Activated CD8-positive, alpha-beta T cell treated with anti-CD3 and anti-CD28 coated beads for 36 hours (primary cell): ENCODE measurements around the gene TBL3. TPM values are rescaled to one million over a fixed set of nuclear protein-coding genes. Genes with fewer than 3 reads are reported as not detected.
A peak's percentile ranks its signal among the peaks of the same experiment; 100 is the strongest.

Experiments used
- ATAC-seq: fragments of 200-7000 bp; cut with Tn5 transposase; one replicate; pipeline ENCODE4 v1.10.0; 2021; ENCODE audit warnings: mild to moderate bottlenecking, moderate library complexity
- CTCF ChIA-PET: fragments of 350-600 bp; sonication (Branson Sonifier 250); formaldehyde crosslinking; loops from one replicate; lab custom pipeline; 2021; ENCODE audit warnings: antibody characterized with exemption; lab: Charles Lee
- POLR2A ChIA-PET: fragments of 350-600 bp; sonication (Branson Sonifier 250); formaldehyde crosslinking; loops from one replicate; lab custom pipeline; 2021; ENCODE audit warnings: antibody characterized with exemption; lab: Charles Lee
- DNase-seq: peaks from one replicate; pipeline ENCODE4 v3.0.0-alpha.2; 2020
- H3K27ac Mint-ChIP-seq: one replicate; pipeline ENCODE4 v1.8.0; 2021; ENCODE audit warnings: mild to moderate bottlenecking, mixed read lengths
- H3K27me3 Mint-ChIP-seq: one replicate; pipeline ENCODE4 v1.8.0; 2021; ENCODE audit warnings: mixed read lengths
- H3K36me3 Mint-ChIP-seq: one replicate; pipeline ENCODE4 v1.8.0; 2021; ENCODE audit warnings: low read depth, mixed read lengths
- H3K4me1 Mint-ChIP-seq: one replicate; pipeline ENCODE4 v1.8.0; 2021; ENCODE audit warnings: low read depth, mixed read lengths
- H3K4me3 Mint-ChIP-seq: one replicate; pipeline ENCODE4 v1.8.0; 2021; ENCODE audit warnings: mild to moderate bottlenecking, moderate library complexity, mixed read lengths
- H3K9me3 Mint-ChIP-seq: one replicate; pipeline ENCODE4 v1.8.0; 2021; ENCODE audit warnings: mixed read lengths
- intact Hi-C: fragments of 100-400 bp; cut with micrococcal nuclease; formaldehyde crosslinking; loops from one replicate; pipeline ENCODE4 v1.10.0; 2022
- total RNA-seq, 2 experiments: library from RNA; stranded (reverse); gene quantifications; one replicate each; pipeline ENCODE4 v1.2.3, GENCODE V29; 2021
- TF ChIP-seq, protein P1 (sequence below): fragments of 200-600 bp; IDR thresholded peaks from one replicate; pipeline ENCODE4 v1.8.0; 2022; ENCODE audit warnings: antibody characterized with exemption, mild to moderate bottlenecking

TBL3 gene
- total RNA-seq, 2 experiments from 2014 or later, result 54.4 to 56.0 TPM

DNA sequence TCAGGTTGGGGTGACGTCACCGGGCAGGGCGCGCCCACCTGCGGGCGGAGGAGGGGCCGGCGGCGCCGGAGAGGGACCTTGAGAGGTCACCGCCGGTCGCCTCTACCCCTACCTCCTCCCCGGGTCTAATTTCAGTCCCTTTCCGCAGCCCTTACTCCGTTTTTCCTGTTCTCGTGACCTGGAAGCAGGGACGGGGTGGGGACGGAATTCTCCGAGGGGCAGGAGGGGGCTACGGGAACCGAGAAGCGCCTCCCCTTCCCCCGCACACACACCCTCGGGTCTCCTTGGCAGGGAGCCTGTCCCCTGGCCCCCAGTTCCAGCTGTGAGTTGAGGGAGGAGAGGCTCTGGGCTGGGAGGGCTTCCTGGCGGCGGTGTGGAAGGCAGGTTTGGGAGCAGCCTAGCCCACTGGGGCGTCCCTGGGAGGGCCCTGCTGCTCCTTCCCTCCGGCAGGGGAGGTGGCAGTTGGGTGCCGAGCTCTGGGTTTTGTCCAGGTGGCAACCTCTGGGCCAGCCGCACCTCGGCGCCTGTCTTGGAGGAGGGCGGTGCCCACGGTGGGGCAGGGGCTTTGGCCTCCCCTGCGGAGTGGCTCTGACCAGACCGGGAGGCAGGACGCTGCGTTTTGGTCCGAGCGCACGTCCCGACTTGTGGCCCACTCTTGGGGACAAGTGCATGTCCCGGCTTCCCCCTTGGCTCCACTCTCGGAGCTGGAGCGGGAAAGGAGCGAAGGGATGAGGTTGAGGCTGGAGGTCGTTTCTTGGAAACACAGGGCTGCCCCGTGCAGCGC is 18.7 kb downstream of the TBL3 start:
- H3K36me3 Mint-ChIP-seq, result peaks cover 18% of the 10 kb centered on the region
- peak overlapping the region; percentile 76 for H3K27ac Mint-ChIP-seq
- H3K4me3 Mint-ChIP-seq, result peak overlapping the region; percentile 71
- ChIA-PET CTCF (interaction anchor here (0.7 kb wide), 1 partner anchor 14 kb away, joined by 3 read pairs; no protein-coding TSS in a partner anchor), POLR2A (interaction anchor here (0.6 to 29.2 kb wide), 8 partner anchors 9 to 225 kb away, joined by 3 to 505 read pairs (median 4); partner anchors contain the start of genes NDUFB10, NOXO1, PGP and RNF151)
- DNase-seq (peak; percentile 69), ATAC-seq (peak; percentile 6)
- H3K27me3 Mint-ChIP-seq, result peaks cover 18% of the 10 kb centered on the region
- TF ChIP-seq, protein P1, sequence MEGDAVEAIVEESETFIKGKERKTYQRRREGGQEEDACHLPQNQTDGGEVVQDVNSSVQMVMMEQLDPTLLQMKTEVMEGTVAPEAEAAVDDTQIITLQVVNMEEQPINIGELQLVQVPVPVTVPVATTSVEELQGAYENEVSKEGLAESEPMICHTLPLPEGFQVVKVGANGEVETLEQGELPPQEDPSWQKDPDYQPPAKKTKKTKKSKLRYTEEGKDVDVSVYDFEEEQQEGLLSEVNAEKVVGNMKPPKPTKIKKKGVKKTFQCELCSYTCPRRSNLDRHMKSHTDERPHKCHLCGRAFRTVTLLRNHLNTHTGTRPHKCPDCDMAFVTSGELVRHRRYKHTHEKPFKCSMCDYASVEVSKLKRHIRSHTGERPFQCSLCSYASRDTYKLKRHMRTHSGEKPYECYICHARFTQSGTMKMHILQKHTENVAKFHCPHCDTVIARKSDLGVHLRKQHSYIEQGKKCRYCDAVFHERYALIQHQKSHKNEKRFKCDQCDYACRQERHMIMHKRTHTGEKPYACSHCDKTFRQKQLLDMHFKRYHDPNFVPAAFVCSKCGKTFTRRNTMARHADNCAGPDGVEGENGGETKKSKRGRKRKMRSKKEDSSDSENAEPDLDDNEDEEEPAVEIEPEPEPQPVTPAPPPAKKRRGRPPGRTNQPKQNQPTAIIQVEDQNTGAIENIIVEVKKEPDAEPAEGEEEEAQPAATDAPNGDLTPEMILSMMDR, result no peak
- no peaks in the 10 kb centered on the region for H3K9me3 Mint-ChIP-seq
- intact Hi-C loops, result no loop called here
- peaks cover 12% of the 10 kb centered on the region for H3K4me1 Mint-ChIP-seq

DNA sequence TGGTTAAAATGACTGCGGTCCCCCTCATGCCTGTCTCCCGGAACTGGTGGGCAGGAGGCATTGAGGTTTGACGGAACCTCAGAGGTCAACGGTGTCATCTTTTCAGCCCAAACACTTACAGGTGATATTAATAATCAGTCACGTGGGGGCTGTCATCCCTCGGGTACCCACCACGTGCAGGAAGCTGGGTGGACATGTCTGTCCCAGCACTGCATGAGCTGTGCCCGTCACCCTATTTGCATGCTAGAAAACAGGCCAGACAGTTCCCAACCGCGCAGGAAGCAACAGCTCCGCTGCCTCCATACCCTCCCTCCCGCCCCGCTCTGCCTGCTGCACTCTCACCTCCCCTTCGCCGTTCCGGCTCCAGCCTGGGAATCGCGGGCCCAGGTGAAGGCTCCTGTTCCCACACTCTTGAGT is 19.3 kb downstream of the TBL3 start:
- intact Hi-C loops, result no loop called here
- peaks cover 14% of the 10 kb centered on the region for H3K36me3 Mint-ChIP-seq
- peak overlapping the region; percentile 71 for H3K4me3 Mint-ChIP-seq

DNA sequence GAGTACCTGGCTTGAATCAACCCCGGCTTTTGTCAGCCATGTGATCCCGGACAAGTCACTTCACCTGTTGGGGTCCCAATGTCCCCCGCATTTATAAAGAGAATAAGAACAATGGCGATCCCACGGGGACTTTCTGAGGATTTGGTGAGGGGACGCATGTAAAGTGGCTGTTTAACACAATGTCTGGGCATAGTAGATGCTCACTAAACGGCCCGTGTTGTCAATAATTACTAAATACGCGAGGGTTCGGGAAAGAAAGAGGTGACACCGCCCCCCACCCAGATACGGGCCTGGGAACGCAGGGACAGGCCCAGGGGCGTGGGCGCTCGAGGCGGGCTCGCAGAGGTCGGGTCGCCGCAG is 19.7 kb downstream of the TBL3 start:
- intact Hi-C loops, result no loop called here
- CTCF ChIA-PET, result interaction anchor here (1.1 to 3.2 kb wide), 2 partner anchors 12 to 20 kb away, joined by 3 to 34 read pairs; partner anchors contain the start of gene TBL3

More for the DNA sequence above, 19.3 kb downstream of the TBL3 start:
- Mint-ChIP-seq H3K27ac (peak overlapping the region; percentile 76), H3K9me3 (no peaks in the 10 kb centered on the region), H3K27me3 (peaks cover 18% of the 10 kb centered on the region), H3K4me1 (peaks cover 14% of the 10 kb centered on the region)
- TF ChIP-seq, protein P1, result no peak
- CTCF ChIA-PET, result interaction anchor here (3.2 kb wide), 1 partner anchor 13 kb away, joined by 34 read pairs; no protein-coding TSS in a partner anchor
- ATAC-seq (peak; percentile 46), DNase-seq (peak; percentile 87)
- POLR2A ChIA-PET, result interaction anchor here (0.6 to 29.2 kb wide), 9 partner anchors 10 to 224 kb away, joined by 3 to 505 read pairs (median 4); partner anchors contain the start of genes NDUFB10, NOXO1, PGP and RNF151

GRCh38 chr16:1991948-1992703 is 20.3 kb downstream of the TBL3 start:
- CTCF ChIA-PET, result interaction anchor here (1.1 to 3.2 kb wide), 2 partner anchors 12 to 20 kb away, joined by 3 to 34 read pairs; partner anchors contain the start of gene TBL3
- H3K4me3 Mint-ChIP-seq, result peak overlapping the region; percentile 71
- H3K9me3 Mint-ChIP-seq, result no peaks in the 10 kb centered on the region
- peaks cover 18% of the 10 kb centered on the region for H3K27me3 Mint-ChIP-seq
- H3K36me3 Mint-ChIP-seq, result peaks cover 7% of the 10 kb centered on the region
- TF ChIP-seq, protein P1, result no peak
- ATAC-seq (peak; percentile 82), DNase-seq (peak; percentile 98)
- intact Hi-C loops, result no loop called here
- H3K4me1 Mint-ChIP-seq, result peaks cover 20% of the 10 kb centered on the region
- POLR2A ChIA-PET, result interaction anchor here (0.6 to 29.2 kb wide), 9 partner anchors 11 to 163 kb away, joined by 3 to 505 read pairs (median 4); partner anchors contain the start of genes NDUFB10, RNF151, RPS2 and TBL3
- H3K27ac Mint-ChIP-seq, result peak overlapping the region; percentile 34

More for the DNA sequence above, 19.7 kb downstream of the TBL3 start:
- Mint-ChIP-seq H3K4me1 (peaks cover 16% of the 10 kb centered on the region), H3K27me3 (peaks cover 18% of the 10 kb centered on the region), H3K4me3 (peak overlapping the region; percentile 71), H3K36me3 (peaks cover 10% of the 10 kb centered on the region), H3K9me3 (no peaks in the 10 kb centered on the region), H3K27ac (peak overlapping the region; percentile 76)
- TF ChIP-seq, protein P1, result no peak
- POLR2A ChIA-PET, result interaction anchor here (0.9 to 29.2 kb wide), 4 partner anchors 13 to 224 kb away, joined by 3 to 505 read pairs (median 36); partner anchors contain the start of genes NDUFB10, PGP, RNF151 and RPS2
- ATAC-seq (no peak), DNase-seq (peak; percentile 33)
